Stimulated activated CD8-positive, alpha-beta memory T cell treated with anti-CD3 and anti-CD28 coated beads, Interleukin-7, amount 100 ng/mL, for 24 hours (primary cell): ENCODE data around the gene PNISR.
"Not testable (repeated sequence)": the region's sequence is repeated elsewhere in the genome, so short reads cannot be mapped to it uniquely, and the experiment has no call there.

Source experiments
- DNase-seq: peaks from one replicate; pipeline ENCODE4 v3.0.0-alpha.2; 2020; ENCODE audit warnings: low read depth

The PNISR gene

GRCh38 chr6:99424761-99425646 is at the start of gene PNISR:
TSS of gene PNISR (minus strand) at chr6:99425308. CDS start at chr6:99414659, 10,649 bp downstream.
- peak; percentile 63 for DNase-seq

- DNase-seq, result no peak
These were observed 48.6 kb upstream of the PNISR start for GRCh38 chr6:99473730-99474129.

- no peak for DNase-seq
These were observed 46.5 kb upstream of the PNISR start for GRCh38 chr6:99471638-99472037.

- no peak for DNase-seq
These were observed 42.5 kb upstream of the PNISR start for GRCh38 chr6:99467509-99468106.

GRCh38 chr6:99459133-99459532 is 34.0 kb upstream of the PNISR start:
- DNase-seq, result not testable (repeated sequence)

GRCh38 chr6:99458319-99458718 is 33.2 kb upstream of the PNISR start:
- no peak for DNase-seq

GRCh38 chr6:99446076-99446475 is 21.0 kb upstream of the PNISR start:
- no peak for DNase-seq

GRCh38 chr6:99434702-99435530 is 9.8 kb upstream of the PNISR start:
- no peak for DNase-seq

- no peak for DNase-seq
These were observed 7.8 kb upstream of the PNISR start for GRCh38 chr6:99432877-99433276.

- DNase-seq, result no peak
These were observed 6.8 kb upstream of the PNISR start for GRCh38 chr6:99431901-99432300.

- DNase-seq, result no peak
These were observed 2.9 kb upstream of the PNISR start for GRCh38 chr6:99427988-99428387.

- no peak for DNase-seq
These were observed 1.3 kb upstream of the PNISR start for GRCh38 chr6:99426451-99426757.

- DNase-seq, result peak; percentile 23
These were observed 741 bp upstream of the PNISR start for GRCh38 chr6:99425647-99426450.

GRCh38 chr6:99424022-99424421 is 1.1 kb downstream of the PNISR start:
- no peak for DNase-seq

- DNase-seq, result no peak
These were observed 2.2 kb downstream of the PNISR start for GRCh38 chr6:99422912-99423311.

- DNase-seq, result no peak
These were observed 8.0 kb downstream of the PNISR start for GRCh38 chr6:99416892-99417767.

- DNase-seq, result no peak
These were observed 8.9 kb downstream of the PNISR start for GRCh38 chr6:99416226-99416625.

GRCh38 chr6:99415446-99415845 is 9.7 kb downstream of the PNISR start:
- DNase-seq, result no peak

- DNase-seq, result no peak
These were observed 13.0 kb downstream of the PNISR start for GRCh38 chr6:99412065-99412464.

GRCh38 chr6:99409672-99410071 is 15.4 kb downstream of the PNISR start:
- DNase-seq, result no peak

GRCh38 chr6:99407076-99407475 is 18.0 kb downstream of the PNISR start:
- no peak for DNase-seq
